ENCODE results near the gene RAB11FIP4.

The RAB11FIP4 gene

DNA sequence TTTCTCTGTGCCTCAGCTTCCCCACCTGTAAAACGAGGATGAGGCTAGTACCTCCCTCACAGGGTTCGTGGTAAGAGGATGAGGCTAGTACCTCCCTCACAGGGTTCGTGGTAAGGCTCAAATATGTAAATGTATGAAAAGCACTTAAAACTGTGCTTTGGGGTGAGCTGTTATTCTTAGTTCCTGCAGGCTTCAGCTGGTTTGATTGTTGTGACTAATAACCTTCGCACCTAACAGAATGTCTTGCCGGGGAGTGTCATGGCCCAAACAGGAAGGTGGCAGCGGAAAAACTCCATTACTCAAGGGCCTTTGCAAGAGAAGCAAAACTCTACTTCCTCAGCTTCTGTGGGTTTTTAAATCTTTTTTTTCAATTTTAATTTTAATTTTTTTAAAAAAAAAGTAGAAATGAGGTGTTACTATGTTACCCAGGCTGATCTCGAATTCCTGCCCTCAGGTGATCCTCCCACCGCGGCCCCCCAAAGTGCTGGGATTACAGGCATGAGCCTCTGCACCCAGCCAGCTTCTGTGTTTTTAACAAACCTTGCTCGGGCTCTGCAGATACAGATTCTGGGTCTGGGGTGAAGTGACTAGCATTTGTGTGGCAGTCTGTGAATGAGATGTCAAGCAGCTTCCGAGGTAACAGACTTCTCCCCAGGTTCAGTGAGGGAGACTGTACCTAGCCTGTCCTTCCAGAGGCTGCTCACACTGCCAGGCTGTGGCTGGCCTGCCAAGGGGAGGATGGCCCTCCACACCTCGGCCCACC is 103.0 kb downstream of the RAB11FIP4 start:
- peak overlapping the region; percentile 57 for H3K27ac ChIP-seq
- no peak for TF ChIP-seq CTCF (conservative IDR thresholded peaks at IDR 0.05)

- H3K27ac ChIP-seq, result peak overlapping the region; percentile 57
- no peak for TF ChIP-seq CTCF (conservative IDR thresholded peaks at IDR 0.05)
Observed at GRCh38 chr17:31495022-31495885, 103.8 kb downstream of the RAB11FIP4 start.

GRCh38 chr17:31496097-31496496 is 104.6 kb downstream of the RAB11FIP4 start:
- no peak for TF ChIP-seq CTCF (conservative IDR thresholded peaks at IDR 0.05)
- no peak overlapping the region; the same call in 1 of the 2 replicates for H3K27ac ChIP-seq

- no peak overlapping the region; the same call in 1 of the 2 replicates for H3K27ac ChIP-seq
- TF ChIP-seq CTCF (conservative IDR thresholded peaks at IDR 0.05), result no peak
Observed at GRCh38 chr17:31496601-31497000, 105.1 kb downstream of the RAB11FIP4 start.

GRCh38 chr17:31497431-31497830 is 106.0 kb downstream of the RAB11FIP4 start:
- TF ChIP-seq CTCF (conservative IDR thresholded peaks at IDR 0.05), result no peak
- no peak overlapping the region for H3K27ac ChIP-seq

DNA sequence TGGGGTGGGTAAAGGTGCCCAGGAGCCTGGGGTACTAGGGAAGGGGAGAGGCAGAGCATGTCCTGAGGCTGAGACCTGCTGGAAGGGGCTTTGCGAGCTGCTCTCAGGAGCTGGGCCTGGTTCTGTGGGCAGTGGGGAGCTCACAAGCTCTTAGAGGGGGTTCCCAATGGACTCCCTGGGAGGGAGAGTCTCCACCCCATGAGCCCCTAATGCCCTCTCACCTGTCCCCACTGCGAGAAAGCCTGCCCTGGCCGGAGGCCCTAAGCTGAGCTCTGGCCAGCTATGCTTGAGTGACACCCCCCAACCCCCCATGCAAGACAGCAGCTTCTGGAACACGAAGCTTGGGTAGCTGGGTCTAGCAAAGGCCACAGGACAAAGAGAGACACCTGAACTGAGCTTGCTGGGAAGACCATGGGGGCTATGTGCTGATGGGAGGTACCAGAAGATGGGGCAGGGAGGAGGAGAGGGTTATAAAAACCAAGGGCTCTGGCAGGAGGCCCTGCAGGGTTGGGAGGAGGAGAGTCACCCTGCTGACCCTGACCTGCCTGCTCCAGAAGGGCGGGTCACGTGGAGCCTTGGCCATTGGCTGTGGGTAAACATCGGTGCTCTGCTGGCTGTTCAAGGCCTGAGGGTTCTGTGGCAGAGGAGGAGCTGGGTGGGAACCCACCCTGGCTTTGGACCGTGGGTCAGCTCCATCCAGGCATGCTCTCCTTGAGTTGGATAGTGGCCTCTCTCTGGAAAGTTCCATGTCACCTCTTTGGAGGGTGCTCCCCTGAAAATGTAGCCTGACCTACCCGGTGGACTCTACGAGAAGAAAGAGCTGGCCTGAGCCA is 106.7 kb downstream of the RAB11FIP4 start:
- H3K27ac ChIP-seq, result peak overlapping the region; percentile 3; the same call in 1 of the 2 replicates
- TF ChIP-seq CTCF (conservative IDR thresholded peaks at IDR 0.05), result no peak
